ENCODE data around the gene EMB.
A peak's percentile ranks its signal among the peaks of the same experiment; 100 is the strongest.
"Not testable (repeated sequence)": the region's sequence is repeated elsewhere in the genome, so short reads cannot be mapped to it uniquely, and the experiment has no call there.

The EMB gene

GRCh38 chr5:50421184-50421950 lies 19.7 kb downstream of the EMB start:
- not testable (repeated sequence) for DNase-seq

- DNase-seq, result no peak
These were observed 20.6 kb downstream of the EMB start for GRCh38 chr5:50420343-50420935.

GRCh38 chr5:50419656-50420055 lies 21.4 kb downstream of the EMB start:
- not testable (repeated sequence) for DNase-seq

- DNase-seq, result not testable (repeated sequence)
These were observed 24.5 kb downstream of the EMB start for GRCh38 chr5:50416637-50417036.

GRCh38 chr5:50415912-50416311 lies 25.2 kb downstream of the EMB start:
- peak; percentile 22 for DNase-seq

- not testable (repeated sequence) for DNase-seq
These were observed 30.2 kb downstream of the EMB start for GRCh38 chr5:50410932-50411331.

GRCh38 chr5:50406877-50407276 lies 34.2 kb downstream of the EMB start:
- no peak for DNase-seq

- DNase-seq, result no peak
These were observed 39.8 kb downstream of the EMB start for GRCh38 chr5:50401336-50401735.

- not testable (repeated sequence) for DNase-seq
These were observed 47.0 kb downstream of the EMB start for GRCh38 chr5:50393925-50394609.

- DNase-seq, result not testable (repeated sequence)
These were observed 48.8 kb downstream of the EMB start for GRCh38 chr5:50392289-50392688.

- DNase-seq, result not testable (repeated sequence)
These were observed 56.7 kb downstream of the EMB start for GRCh38 chr5:50384381-50384780.

GRCh38 chr5:50376696-50377095 lies 64.4 kb downstream of the EMB start:
- DNase-seq, result not testable (repeated sequence)

- not testable (repeated sequence) for DNase-seq
These were observed 71.6 kb downstream of the EMB start for GRCh38 chr5:50369287-50370033.

- DNase-seq, result no peak
These were observed 75.4 kb downstream of the EMB start for GRCh38 chr5:50365426-50366251.

- DNase-seq, result not testable (repeated sequence)
These were observed 76.4 kb downstream of the EMB start for GRCh38 chr5:50364535-50365309.

- no peak for DNase-seq
These were observed 81.9 kb downstream of the EMB start for GRCh38 chr5:50359187-50359586.

GRCh38 chr5:50352382-50352781 lies 88.7 kb downstream of the EMB start:
- no peak for DNase-seq

All from activated gamma-delta T cell treated with Interleukin-2 at 50 U/mL for 16 hours (primary cell).